ENCODE measurements around the gene RALGPS1.

RALGPS1 gene

DNA sequence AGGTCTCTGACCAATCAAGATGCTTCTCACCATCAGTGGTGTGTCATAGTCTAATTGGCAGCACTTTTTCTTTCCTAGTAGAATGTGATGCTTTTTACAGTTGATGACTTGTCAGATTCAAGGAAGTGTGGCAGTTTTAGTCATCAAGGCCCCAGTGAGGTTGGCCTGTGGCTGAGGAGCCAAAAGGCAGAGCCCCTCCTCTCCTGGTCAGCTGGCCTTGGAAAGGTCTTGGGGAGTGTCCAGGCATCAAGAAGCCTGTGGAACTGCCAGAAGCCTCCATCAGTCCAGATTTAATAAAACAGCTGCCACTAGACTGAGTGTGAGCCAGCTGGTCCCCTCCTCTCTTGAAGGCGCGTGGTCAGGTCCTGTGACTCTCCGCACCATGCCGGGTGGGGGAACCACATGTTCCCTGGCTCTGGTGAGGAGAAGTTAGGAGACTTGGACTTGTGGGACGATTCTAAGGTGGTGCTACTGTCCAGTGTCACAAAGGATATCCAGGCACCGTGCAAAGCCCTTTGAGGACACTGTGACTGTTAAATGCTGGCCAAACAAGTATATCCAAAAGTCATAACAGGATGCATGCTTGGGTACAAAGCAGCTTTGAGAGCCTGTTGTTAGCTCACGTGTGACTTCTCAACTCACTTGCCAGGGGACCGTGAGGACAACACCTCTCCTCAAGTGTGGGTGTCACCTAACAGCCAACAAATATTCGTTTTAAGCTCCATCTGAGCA, 213.9 kb downstream of the RALGPS1 start:
- Histone ChIP-seq H3K27ac (no peak overlapping the region), H3K9me3 (no peaks in the 10 kb centered on the region), H3K4me2 (no peak overlapping the region), H3K27me3 (no peaks in the 10 kb centered on the region), H3K4me1 (peaks cover 44% of the 10 kb centered on the region), H3K36me3 (no peaks in the 10 kb centered on the region), H4K20me1 (0 out of 2 replicates have a peak, but pooled peaks cover 8% of the 10 kb centered on the region), H3K9ac (no peak overlapping the region), H3K4me3 (no peak overlapping the region)
- no peak for TF ChIP-seq Cebpa-rat (IDR thresholded peaks at IDR 0.05)

GRCh38 chr9:127129073-127129717, 214.6 kb downstream of the RALGPS1 start:
- TF ChIP-seq Cebpa-rat (IDR thresholded peaks at IDR 0.05) = no peak
- Histone ChIP-seq H3K9ac (no peak overlapping the region), H3K27me3 (no peaks in the 10 kb centered on the region), H3K4me2 (no peak overlapping the region), H3K4me3 (no peak overlapping the region), H3K9me3 (no peaks in the 10 kb centered on the region), H3K27ac (no peak overlapping the region), H4K20me1 (0 out of 2 replicates have a peak, but pooled peaks cover 8% of the 10 kb centered on the region), H3K36me3 (no peaks in the 10 kb centered on the region), H3K4me1 (peaks cover 44% of the 10 kb centered on the region)

DNA sequence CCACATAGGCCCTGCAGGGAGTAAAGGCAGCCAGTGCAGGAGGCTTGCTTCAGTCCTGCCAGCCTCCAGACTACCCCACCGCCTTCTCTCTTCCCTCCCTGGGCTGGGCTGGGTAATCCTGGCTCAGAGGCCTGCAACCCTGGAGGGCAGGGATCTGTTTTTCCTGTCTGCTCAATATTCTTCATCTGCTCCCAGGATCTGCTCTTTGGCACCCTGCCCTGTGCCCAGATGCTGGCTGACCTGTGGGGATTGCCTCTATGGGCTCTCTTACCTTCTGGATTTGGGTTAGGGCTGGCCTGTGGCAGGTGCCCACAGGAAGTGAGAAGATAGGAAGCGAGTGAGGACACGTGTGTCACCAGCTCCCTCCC, 215.1 kb downstream of the RALGPS1 start:
- no peak overlapping the region for H3K4me2 ChIP-seq
- H3K4me3 ChIP-seq = no peak overlapping the region
- no peaks in the 10 kb centered on the region for H3K27me3 ChIP-seq
- 0 out of 2 replicates have a peak, but pooled peaks cover 8% of the 10 kb centered on the region for H4K20me1 ChIP-seq
- H3K9me3 ChIP-seq = no peaks in the 10 kb centered on the region
- TF ChIP-seq Cebpa-rat (IDR thresholded peaks at IDR 0.05) = no peak
- peaks cover 44% of the 10 kb centered on the region for H3K4me1 ChIP-seq
- H3K36me3 ChIP-seq = no peaks in the 10 kb centered on the region
- H3K9ac ChIP-seq = no peak overlapping the region
- no peak overlapping the region for H3K27ac ChIP-seq

GRCh38 chr9:127130235-127130634, 215.7 kb downstream of the RALGPS1 start:
- no peaks in the 10 kb centered on the region for H3K27me3 ChIP-seq
- peaks cover 44% of the 10 kb centered on the region for H3K4me1 ChIP-seq
- no peak overlapping the region for H3K9ac ChIP-seq
- no peak for TF ChIP-seq Cebpa-rat (IDR thresholded peaks at IDR 0.05)
- no peak overlapping the region for H3K4me3 ChIP-seq
- no peak overlapping the region for H3K27ac ChIP-seq
- 0 out of 2 replicates have a peak, but pooled peaks cover 8% of the 10 kb centered on the region for H4K20me1 ChIP-seq
- no peaks in the 10 kb centered on the region for H3K36me3 ChIP-seq
- no peak overlapping the region for H3K4me2 ChIP-seq
- H3K9me3 ChIP-seq = no peaks in the 10 kb centered on the region

- H3K36me3 ChIP-seq = no peaks in the 10 kb centered on the region
- 0 out of 2 replicates have a peak, but pooled peaks have one; percentile 22 for TF ChIP-seq Cebpa-rat (IDR thresholded peaks at IDR 0.05)
- H3K4me2 ChIP-seq = no peak overlapping the region
- H3K9ac ChIP-seq = no peak overlapping the region
- H3K9me3 ChIP-seq = no peaks in the 10 kb centered on the region
- H3K4me3 ChIP-seq = no peak overlapping the region
- H3K27ac ChIP-seq = no peak overlapping the region
- H3K27me3 ChIP-seq = no peaks in the 10 kb centered on the region
- peaks cover 49% of the 10 kb centered on the region for H3K4me1 ChIP-seq
- 0 out of 2 replicates have a peak, but pooled peaks cover 8% of the 10 kb centered on the region for H4K20me1 ChIP-seq
Measured at GRCh38 chr9:127130661-127131538, 216.3 kb downstream of the RALGPS1 start.

- Histone ChIP-seq H4K20me1 (0 out of 2 replicates have a peak, but pooled peaks cover 8% of the 10 kb centered on the region), H3K27ac (no peak overlapping the region), H3K4me2 (no peak overlapping the region)
Measured at GRCh38 chr9:127131871-127132270, 217.3 kb downstream of the RALGPS1 start.

GRCh38 chr9:127132375-127132774, 217.8 kb downstream of the RALGPS1 start:
- Histone ChIP-seq H3K9ac (no peak overlapping the region), H4K20me1 (0 out of 2 replicates have a peak, but pooled peaks cover 8% of the 10 kb centered on the region), H3K27me3 (no peaks in the 10 kb centered on the region), H3K4me1 (peaks cover 52% of the 10 kb centered on the region), H3K27ac (no peak overlapping the region), H3K36me3 (no peaks in the 10 kb centered on the region), H3K4me3 (no peak overlapping the region), H3K9me3 (no peaks in the 10 kb centered on the region), H3K4me2 (peak overlapping the region; percentile 98; the same call in 1 of the 2 replicates)
- no peak for TF ChIP-seq Cebpa-rat (IDR thresholded peaks at IDR 0.05)

More at GRCh38 chr9:127131871-127132270, 217.3 kb downstream of the RALGPS1 start:
- Histone ChIP-seq H3K36me3 (no peaks in the 10 kb centered on the region), H3K9me3 (no peaks in the 10 kb centered on the region), H3K4me1 (peaks cover 52% of the 10 kb centered on the region), H3K9ac (no peak overlapping the region), H3K4me3 (no peak overlapping the region), H3K27me3 (no peaks in the 10 kb centered on the region)
- no peak for TF ChIP-seq Cebpa-rat (IDR thresholded peaks at IDR 0.05)

DNA sequence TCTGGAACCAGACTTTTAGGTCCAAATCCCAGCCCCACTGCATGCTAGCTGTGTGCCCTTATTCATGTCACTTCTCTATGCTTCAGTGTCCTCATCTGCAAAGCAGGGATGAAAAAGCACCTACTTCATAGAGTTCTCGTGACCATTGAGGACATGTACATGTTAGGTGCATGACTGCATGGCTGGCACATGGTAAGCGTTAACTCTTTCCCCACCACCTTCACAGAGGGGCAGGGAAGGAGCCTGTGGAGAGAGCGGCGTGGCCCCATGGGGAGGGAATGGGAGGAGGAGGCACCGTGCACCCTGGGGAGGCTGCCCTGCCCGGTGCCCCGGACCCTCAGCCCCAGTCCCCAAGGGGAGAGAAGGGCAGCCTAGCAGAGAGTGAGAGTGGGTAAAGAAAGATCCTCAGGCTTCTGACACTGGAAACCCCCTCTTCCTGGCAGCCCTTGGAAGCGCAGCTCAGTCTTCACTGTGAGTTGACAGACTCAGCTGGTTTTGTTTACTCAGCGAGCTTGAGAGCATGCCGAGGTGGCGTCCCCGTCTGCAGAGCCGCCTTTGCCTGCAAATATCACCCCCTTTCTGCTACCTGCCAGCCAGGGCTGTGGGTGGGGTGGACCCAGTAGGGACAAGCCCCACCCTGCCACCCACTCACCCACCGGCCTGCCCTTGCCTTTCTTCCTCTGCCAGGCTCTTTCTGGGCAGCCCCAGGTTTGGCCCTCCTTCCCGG, 218.5 kb downstream of the RALGPS1 start:
- Histone ChIP-seq H3K9me3 (no peaks in the 10 kb centered on the region), H4K20me1 (0 out of 2 replicates have a peak, but pooled peaks cover 8% of the 10 kb centered on the region), H3K4me1 (peaks cover 52% of the 10 kb centered on the region), H3K9ac (peak overlapping the region; percentile 55), H3K27me3 (no peaks in the 10 kb centered on the region), H3K36me3 (no peaks in the 10 kb centered on the region), H3K4me3 (peak overlapping the region; percentile 44), H3K27ac (peak overlapping the region; percentile 67), H3K4me2 (peak overlapping the region; percentile 98)
- TF ChIP-seq Cebpa-rat (IDR thresholded peaks at IDR 0.05) = no peak

DNA sequence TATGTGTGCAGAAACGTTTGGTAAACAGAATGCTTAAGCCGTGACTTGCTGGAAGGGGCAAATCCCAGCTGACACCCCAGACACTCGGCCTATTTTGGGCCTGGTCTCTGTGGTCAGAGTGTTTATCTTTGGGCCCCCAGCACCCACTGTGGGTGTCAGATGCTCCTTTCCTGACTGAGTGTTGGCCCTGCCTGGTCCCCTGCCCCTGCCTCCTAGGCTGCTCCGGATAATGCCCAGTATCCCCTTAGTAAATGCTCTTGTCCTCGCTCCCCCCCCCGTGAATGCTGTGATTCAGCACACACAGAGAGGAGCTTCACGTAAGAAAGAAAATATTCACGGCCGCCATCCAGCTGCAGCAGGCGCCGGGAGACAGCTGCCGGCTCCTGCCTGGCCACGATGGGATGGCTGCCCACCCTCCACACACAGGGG, 219.2 kb downstream of the RALGPS1 start:
- Histone ChIP-seq H3K36me3 (no peaks in the 10 kb centered on the region), H3K4me3 (peak overlapping the region; percentile 44), H3K4me1 (peaks cover 52% of the 10 kb centered on the region), H4K20me1 (0 out of 2 replicates have a peak, but pooled peaks cover 8% of the 10 kb centered on the region), H3K27ac (peak overlapping the region; percentile 67), H3K27me3 (no peaks in the 10 kb centered on the region), H3K9me3 (no peaks in the 10 kb centered on the region), H3K4me2 (peak overlapping the region; percentile 98), H3K9ac (peak overlapping the region; percentile 55)
- no peak for TF ChIP-seq Cebpa-rat (IDR thresholded peaks at IDR 0.05)
